IPS DF 6.9 (cell line): Measurements from ENCODE around the gene ALDH1A1.

Source experiments
- DNase-seq: peaks from one replicate; pipeline ENCODE4 v3.0.0-alpha.2; 2013; ENCODE audit warnings: low read depth, low spot score
- H3K27ac ChIP-seq: one replicate; pipeline ENCODE4 v1.5.1; 2013; ENCODE audit warnings: low read length, control low read depth
- H3K27me3 ChIP-seq: 2 replicates; pipeline ENCODE4 v1.6.1; 2013; ENCODE audit warnings: mild to moderate bottlenecking, low read length; ENCODE audit not compliant: control insufficient read depth, insufficient read depth
- H3K36me3 ChIP-seq: 2 replicates; pipeline ENCODE4 v1.6.1; 2013; ENCODE audit warnings: low read length; ENCODE audit not compliant: control insufficient read depth, insufficient read depth
- H3K4me1 ChIP-seq: 2 replicates; pipeline ENCODE4 v1.6.1; 2013; ENCODE audit warnings: low read length; ENCODE audit not compliant: control insufficient read depth, insufficient read depth
- H3K4me3 ChIP-seq: 2 replicates; pipeline ENCODE4 v1.5.1; 2013; ENCODE audit warnings: mild to moderate bottlenecking, low read length
- H3K9me3 ChIP-seq: 2 replicates; pipeline ENCODE4 v1.6.1; 2013; ENCODE audit warnings: low read length, inconsistent platforms; ENCODE audit not compliant: control insufficient read depth, insufficient read depth
- WGBS: extraction: QIAGEN DNeasy Blood & Tissue Kit; methylation state at CpG from one replicate; pipeline ENCODE4 v1.1.7; 2013; ENCODE audit warnings: mixed read lengths, missing lambda C conversion rate; ENCODE audit not compliant: insufficient read length, insufficient coverage; 5-methylcytosine and 5-hydroxymethylcytosine counted together

Gene ALDH1A1

GRCh38 chr9:72952914-72953313 lies at the start of gene ALDH1A1:
TSS of gene ALDH1A1 (minus strand) at chr9:72953053. CDS start at chr9:72953000, 53 bp downstream.
- no CpG with 5 or more reads among the region's 9 CpGs for WGBS
- Histone ChIP-seq H3K9me3 (no peaks in the 10 kb centered on the region), H3K27ac (no peak within 1 kb of the TSS), H3K36me3 (no peaks in the 10 kb centered on the region), H3K4me1 (no peaks in the 10 kb centered on the region), H3K4me3 (no peak within 1 kb of the TSS), H3K27me3 (no peaks in the 10 kb centered on the region)
- DNase-seq = no peak

- H3K4me3 ChIP-seq = no peak overlapping the region
- no peak overlapping the region for H3K27ac ChIP-seq
- H3K9me3 ChIP-seq = no peaks in the 10 kb centered on the region
- no peaks in the 10 kb centered on the region for H3K36me3 ChIP-seq
- no CpG with 5 or more reads among the region's 3 CpGs for WGBS
- DNase-seq = no peak
- H3K27me3 ChIP-seq = no peaks in the 10 kb centered on the region
- no peaks in the 10 kb centered on the region for H3K4me1 ChIP-seq
These were observed 49.0 kb upstream of the ALDH1A1 start for GRCh38 chr9:73001860-73002259.

- no CpG with 5 or more reads among the region's 4 CpGs for WGBS
- H3K27ac ChIP-seq = no peak overlapping the region
- no peaks in the 10 kb centered on the region for H3K27me3 ChIP-seq
- no peaks in the 10 kb centered on the region for H3K9me3 ChIP-seq
- H3K4me3 ChIP-seq = no peak overlapping the region
- DNase-seq = no peak
- no peaks in the 10 kb centered on the region for H3K4me1 ChIP-seq
- H3K36me3 ChIP-seq = no peaks in the 10 kb centered on the region
These were observed 45.5 kb upstream of the ALDH1A1 start for GRCh38 chr9:72998363-72998762.

GRCh38 chr9:72997387-72997995 lies 44.6 kb upstream of the ALDH1A1 start:
- Histone ChIP-seq H3K36me3 (no peaks in the 10 kb centered on the region), H3K4me1 (no peaks in the 10 kb centered on the region), H3K4me3 (no peak overlapping the region), H3K27me3 (no peaks in the 10 kb centered on the region), H3K9me3 (no peaks in the 10 kb centered on the region), H3K27ac (no peak overlapping the region)
- no CpG with 5 or more reads among the region's 9 CpGs for WGBS
- no peak for DNase-seq

GRCh38 chr9:72996684-72997314 lies 43.9 kb upstream of the ALDH1A1 start:
- H3K4me3 ChIP-seq = no peak overlapping the region
- H3K9me3 ChIP-seq = no peaks in the 10 kb centered on the region
- H3K27me3 ChIP-seq = no peaks in the 10 kb centered on the region
- no peaks in the 10 kb centered on the region for H3K4me1 ChIP-seq
- no peaks in the 10 kb centered on the region for H3K36me3 ChIP-seq
- DNase-seq = no peak
- no peak overlapping the region for H3K27ac ChIP-seq

GRCh38 chr9:72996114-72996513 lies 43.3 kb upstream of the ALDH1A1 start:
- Histone ChIP-seq H3K9me3 (no peaks in the 10 kb centered on the region), H3K27ac (no peak overlapping the region), H3K36me3 (no peaks in the 10 kb centered on the region), H3K4me1 (no peaks in the 10 kb centered on the region), H3K27me3 (no peaks in the 10 kb centered on the region), H3K4me3 (no peak overlapping the region)
- DNase-seq = no peak
- no CpG with 5 or more reads among the region's 2 CpGs for WGBS

- H3K4me3 ChIP-seq = no peak overlapping the region
- WGBS = no CpG with 5 or more reads among the region's 5 CpGs
- no peaks in the 10 kb centered on the region for H3K27me3 ChIP-seq
- H3K9me3 ChIP-seq = no peaks in the 10 kb centered on the region
- no peak overlapping the region for H3K27ac ChIP-seq
- no peaks in the 10 kb centered on the region for H3K4me1 ChIP-seq
- no peak for DNase-seq
- H3K36me3 ChIP-seq = no peaks in the 10 kb centered on the region
These were observed 42.5 kb upstream of the ALDH1A1 start for GRCh38 chr9:72995131-72996024.

GRCh38 chr9:72991772-72992171 lies 38.9 kb upstream of the ALDH1A1 start:
- Histone ChIP-seq H3K4me3 (no peak overlapping the region), H3K36me3 (no peaks in the 10 kb centered on the region), H3K27me3 (no peaks in the 10 kb centered on the region), H3K4me1 (no peaks in the 10 kb centered on the region), H3K9me3 (no peaks in the 10 kb centered on the region), H3K27ac (no peak overlapping the region)
- whole genome bisulfite sequencing = no CpG with 5 or more reads among the region's 2 CpGs
- no peak for DNase-seq

- WGBS = no CpG with 5 or more reads among the region's 1 CpG
- DNase-seq = no peak
These were observed 37.7 kb upstream of the ALDH1A1 start for GRCh38 chr9:72990397-72991182.

GRCh38 chr9:72986522-72987116 lies 33.8 kb upstream of the ALDH1A1 start:
- H3K4me3 ChIP-seq = no peak overlapping the region
- no peaks in the 10 kb centered on the region; the same call in 1 of the 2 replicates for H3K27me3 ChIP-seq
- H3K27ac ChIP-seq = no peak overlapping the region
- no peak for DNase-seq
- no peaks in the 10 kb centered on the region for H3K36me3 ChIP-seq
- H3K4me1 ChIP-seq = no peaks in the 10 kb centered on the region
- H3K9me3 ChIP-seq = no peaks in the 10 kb centered on the region
- no CpG with 5 or more reads among the region's 6 CpGs for WGBS

More at GRCh38 chr9:72990397-72991182, 37.7 kb upstream of the ALDH1A1 start:
- H3K4me3 ChIP-seq = no peak overlapping the region
- H3K4me1 ChIP-seq = no peaks in the 10 kb centered on the region
- H3K27ac ChIP-seq = no peak overlapping the region
- H3K36me3 ChIP-seq = no peaks in the 10 kb centered on the region
- H3K9me3 ChIP-seq = no peaks in the 10 kb centered on the region
- no peaks in the 10 kb centered on the region; the same call in 1 of the 2 replicates for H3K27me3 ChIP-seq
